MM.1S (cell line): ENCODE results near the gene INPP5D.

Experiments
- DNase-seq: peaks from one replicate; pipeline ENCODE4 v3.0.0-alpha.2; 2015
- H2AFZ ChIP-seq: fragments of 300-600 bp; sonication (generic); 2 replicates; pipeline ENCODE4 v1.6.0; 2016; ENCODE audit warnings: antibody characterized with exemption, low read length
- H3F3A ChIP-seq: fragments of 300-600 bp; sonication (generic); 2 replicates; pipeline ENCODE4 v1.6.1; 2016; ENCODE audit warnings: mild to moderate bottlenecking, antibody characterized with exemption, low read length, moderate library complexity, mixed read lengths; ENCODE audit not compliant: insufficient read depth
- H3K27ac ChIP-seq: fragments of 300-600 bp; sonication (generic); 2 replicates; pipeline ENCODE4 v1.5.1; 2016; ENCODE audit warnings: mild to moderate bottlenecking, low read length
- H3K27me3 ChIP-seq: fragments of 300-600 bp; sonication (generic); replicated peaks from 2 replicates; pipeline ENCODE4 v1.6.0; 2016; ENCODE audit warnings: low read length; ENCODE audit not compliant: insufficient read depth
- H3K36me3 ChIP-seq: fragments of 300-600 bp; sonication (generic); replicated peaks from 2 replicates; pipeline ENCODE4 v1.6.1; 2016; ENCODE audit warnings: mild to moderate bottlenecking, low read length, mixed read lengths; ENCODE audit not compliant: insufficient read depth
- H3K4me1 ChIP-seq: fragments of 300-600 bp; sonication (generic); 2 replicates; pipeline ENCODE4 v1.6.1; 2016; ENCODE audit warnings: low read length, mixed read lengths
- H3K4me2 ChIP-seq: fragments of 300-600 bp; sonication (generic); 2 replicates; pipeline ENCODE4 v1.6.0; 2016; ENCODE audit warnings: low read depth, low read length
- H3K4me3 ChIP-seq: fragments of 300-600 bp; sonication (generic); 2 replicates; pipeline ENCODE4 v1.5.1; 2016; ENCODE audit warnings: low read length, mixed read lengths
- H3K79me2 ChIP-seq: fragments of 300-600 bp; sonication (generic); 2 replicates; pipeline ENCODE4 v1.6.1; 2016; ENCODE audit warnings: mixed run types, low read length, mixed read lengths
- H3K9ac ChIP-seq: fragments of 300-600 bp; sonication (generic); 2 replicates; pipeline ENCODE4 v1.6.1; 2016; ENCODE audit warnings: low read length, mixed read lengths
- H3K9me2 ChIP-seq: fragments of 300-600 bp; sonication (generic); replicated peaks from 2 replicates; pipeline ENCODE4 v1.6.1; 2016; ENCODE audit warnings: mild to moderate bottlenecking, low read length, mixed read lengths; ENCODE audit not compliant: insufficient read depth
- H3K9me3 ChIP-seq: fragments of 300-600 bp; sonication (generic); replicated peaks from 2 replicates; pipeline ENCODE4 v1.6.1; 2016; ENCODE audit warnings: mild to moderate bottlenecking, low read length, mixed read lengths; ENCODE audit not compliant: insufficient read depth
- H4K20me1 ChIP-seq: fragments of 300-600 bp; sonication (generic); 2 replicates; pipeline ENCODE4 v1.6.1; 2016; ENCODE audit warnings: mild to moderate bottlenecking, low read length, moderate library complexity, mixed read lengths; ENCODE audit not compliant: insufficient read depth
- EZH2 ChIP-seq: fragments of 300-600 bp; sonication (generic); optimal IDR thresholded peaks from 2 replicates; pipeline ENCODE3; 2017; ENCODE audit warnings: low read depth, mild to moderate bottlenecking, antibody characterized with exemption, low read length, mixed read lengths
- EZH2phosphoT487 ChIP-seq: fragments of 300-600 bp; sonication (generic); IDR thresholded peaks from 2 replicates; pipeline ENCODE4 v1.6.1; 2018; ENCODE audit warnings: antibody characterized with exemption, low read length
- TF ChIP-seq, protein P1 (sequence below): fragments of 300-600 bp; sonication (generic); IDR thresholded peaks from 2 replicates; pipeline ENCODE4 v1.5.1; 2016; ENCODE audit warnings: antibody characterized with exemption, low read length, mixed read lengths

Gene INPP5D

DNA sequence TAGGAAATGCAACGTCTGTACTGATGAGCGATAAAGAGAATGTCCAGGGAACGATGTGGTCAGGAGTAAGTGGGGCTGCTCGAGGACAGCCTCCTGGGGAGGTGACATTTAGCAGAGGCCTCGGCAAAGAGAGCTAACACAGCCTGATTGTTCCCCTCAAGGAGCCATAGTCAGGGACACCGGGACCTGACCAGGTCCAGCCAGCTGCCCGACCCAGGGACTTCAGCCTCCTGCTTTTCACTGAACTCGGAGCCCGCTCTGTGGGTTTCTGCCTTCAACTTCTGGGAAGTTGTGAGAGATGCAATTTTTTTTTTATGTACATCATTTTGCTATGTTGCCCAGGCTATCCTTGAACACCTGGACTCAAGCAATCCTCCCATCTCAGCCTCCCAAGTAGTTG lies 17.6 kb upstream of the INPP5D start:
- Histone ChIP-seq H3K79me2 (no peaks in the 10 kb centered on the region), H3K27me3 (no peaks in the 10 kb centered on the region), H3K9me3 (no peaks in the 10 kb centered on the region), H3K4me1 (no peaks in the 10 kb centered on the region), H3K4me3 (no peak overlapping the region), H3K4me2 (no peak overlapping the region), H3K36me3 (no peaks in the 10 kb centered on the region), H3K9me2 (no peaks in the 10 kb centered on the region), H3K9ac (no peak overlapping the region), H3F3A (no peaks in the 10 kb centered on the region), H3K27ac (no peak overlapping the region), H4K20me1 (no peaks in the 10 kb centered on the region), H2AFZ (no peak overlapping the region)
- TF ChIP-seq, protein P1, sequence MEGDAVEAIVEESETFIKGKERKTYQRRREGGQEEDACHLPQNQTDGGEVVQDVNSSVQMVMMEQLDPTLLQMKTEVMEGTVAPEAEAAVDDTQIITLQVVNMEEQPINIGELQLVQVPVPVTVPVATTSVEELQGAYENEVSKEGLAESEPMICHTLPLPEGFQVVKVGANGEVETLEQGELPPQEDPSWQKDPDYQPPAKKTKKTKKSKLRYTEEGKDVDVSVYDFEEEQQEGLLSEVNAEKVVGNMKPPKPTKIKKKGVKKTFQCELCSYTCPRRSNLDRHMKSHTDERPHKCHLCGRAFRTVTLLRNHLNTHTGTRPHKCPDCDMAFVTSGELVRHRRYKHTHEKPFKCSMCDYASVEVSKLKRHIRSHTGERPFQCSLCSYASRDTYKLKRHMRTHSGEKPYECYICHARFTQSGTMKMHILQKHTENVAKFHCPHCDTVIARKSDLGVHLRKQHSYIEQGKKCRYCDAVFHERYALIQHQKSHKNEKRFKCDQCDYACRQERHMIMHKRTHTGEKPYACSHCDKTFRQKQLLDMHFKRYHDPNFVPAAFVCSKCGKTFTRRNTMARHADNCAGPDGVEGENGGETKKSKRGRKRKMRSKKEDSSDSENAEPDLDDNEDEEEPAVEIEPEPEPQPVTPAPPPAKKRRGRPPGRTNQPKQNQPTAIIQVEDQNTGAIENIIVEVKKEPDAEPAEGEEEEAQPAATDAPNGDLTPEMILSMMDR, result no peak
- no peak for TF ChIP-seq EZH2phosphoT487
- no peak for TF ChIP-seq EZH2
- no peak for DNase-seq

- Histone ChIP-seq H3K27me3 (no peaks in the 10 kb centered on the region), H3K9ac (no peak overlapping the region), H3K4me1 (no peaks in the 10 kb centered on the region), H2AFZ (no peak overlapping the region), H3K79me2 (no peaks in the 10 kb centered on the region), H3K4me2 (no peak overlapping the region), H4K20me1 (no peaks in the 10 kb centered on the region), H3K9me2 (no peaks in the 10 kb centered on the region), H3F3A (no peaks in the 10 kb centered on the region), H3K4me3 (no peak overlapping the region), H3K36me3 (no peaks in the 10 kb centered on the region), H3K27ac (no peak overlapping the region), H3K9me3 (no peaks in the 10 kb centered on the region)
- no peak for DNase-seq
- no peak for TF ChIP-seq EZH2phosphoT487
- TF ChIP-seq EZH2, result no peak
- TF ChIP-seq, protein P1, result no peak
Measured at GRCh38 chr2:233044974-233045605, 15.1 kb upstream of the INPP5D start.

DNA sequence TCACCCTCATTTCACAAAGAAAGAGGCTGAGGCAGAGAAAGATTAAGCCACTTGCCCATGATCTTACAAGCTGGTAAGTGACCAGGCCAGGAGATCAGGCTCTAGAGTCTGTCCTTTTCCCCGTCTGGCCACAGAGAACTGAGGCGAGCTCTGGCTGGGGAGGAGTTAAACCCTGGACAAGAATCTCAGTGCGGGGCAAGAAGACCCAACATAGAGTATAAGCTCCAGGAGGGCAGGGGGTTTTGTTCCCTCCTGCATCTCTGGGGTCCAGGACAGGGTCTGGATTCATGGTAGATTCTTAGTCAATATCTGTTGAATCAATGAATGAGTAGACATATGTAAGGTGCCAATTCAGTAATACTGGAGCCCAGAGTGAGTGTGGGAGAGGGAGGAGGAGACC lies 12.9 kb upstream of the INPP5D start:
- H2AFZ ChIP-seq, result no peak overlapping the region
- no peaks in the 10 kb centered on the region for H3F3A ChIP-seq
- H3K4me3 ChIP-seq, result no peak overlapping the region
- H3K27ac ChIP-seq, result no peak overlapping the region
- H4K20me1 ChIP-seq, result no peaks in the 10 kb centered on the region
- H3K9ac ChIP-seq, result no peak overlapping the region
- no peak for DNase-seq
- no peaks in the 10 kb centered on the region for H3K36me3 ChIP-seq
- H3K4me1 ChIP-seq, result no peaks in the 10 kb centered on the region
- H3K27me3 ChIP-seq, result no peaks in the 10 kb centered on the region
- no peaks in the 10 kb centered on the region for H3K79me2 ChIP-seq
- TF ChIP-seq, protein P1, result no peak
- TF ChIP-seq EZH2 (no peak), EZH2phosphoT487 (no peak)
- H3K9me3 ChIP-seq, result no peaks in the 10 kb centered on the region
- no peak overlapping the region for H3K4me2 ChIP-seq
- H3K9me2 ChIP-seq, result no peaks in the 10 kb centered on the region
